Mesendoderm (in vitro differentiated cells): ENCODE measurements around the gene RAMP2. TPM values are rescaled to one million over a fixed set of nuclear protein-coding genes. Genes with fewer than 3 reads are reported as not detected.

ENCODE experiments used
- DNase-seq: peaks from one replicate; pipeline ENCODE4 v3.0.0; 2013
- H2AK5ac ChIP-seq: 2 replicates; pipeline ENCODE4 v1.6.1; 2013; ENCODE audit warnings: low read length, inconsistent platforms
- H2BK120ac ChIP-seq: 2 replicates; pipeline ENCODE4 v1.6.1; 2013; ENCODE audit warnings: low read depth, mild to moderate bottlenecking, low read length, moderate library complexity, mixed read lengths
- H2BK15ac ChIP-seq: replicated peaks from 2 replicates; pipeline ENCODE4 v1.6.1; 2013; ENCODE audit warnings: low read depth, mild to moderate bottlenecking, moderate library complexity
- H2BK5ac ChIP-seq: 2 replicates; pipeline ENCODE4 v1.6.1; 2013; ENCODE audit warnings: low read length, inconsistent platforms
- H3K18ac ChIP-seq: 2 replicates; pipeline ENCODE4 v1.6.1; 2013; ENCODE audit warnings: mild to moderate bottlenecking, low read length, mixed read lengths
- H3K23ac ChIP-seq: one replicate; pipeline ENCODE4 v1.6.1; 2013; ENCODE audit warnings: low read length
- H3K27ac ChIP-seq: 2 replicates; pipeline ENCODE4 v1.5.1; 2013; ENCODE audit warnings: low read depth, mild to moderate bottlenecking, inconsistent platforms, low read length, moderate library complexity
- H3K27me3 ChIP-seq: 2 replicates; pipeline ENCODE4 v1.6.1; 2013; ENCODE audit warnings: low read length, control low read depth, mild to moderate bottlenecking, inconsistent platforms; ENCODE audit not compliant: insufficient read depth, poor library complexity
- H3K36me3 ChIP-seq: 2 replicates; pipeline ENCODE4 v1.6.1; 2013; ENCODE audit warnings: low read length, inconsistent platforms; ENCODE audit not compliant: control insufficient read depth, insufficient read depth
- H3K4ac ChIP-seq: one replicate; pipeline ENCODE4 v1.6.1; 2013; ENCODE audit warnings: low read depth, mild to moderate bottlenecking, low read length, moderate library complexity
- H3K4me1 ChIP-seq: 2 replicates; pipeline ENCODE4 v1.6.1; 2013; ENCODE audit warnings: low read depth, low read length, inconsistent platforms; ENCODE audit not compliant: control insufficient read depth
- H3K4me2 ChIP-seq: 2 replicates; pipeline ENCODE4 v1.6.1; 2013; ENCODE audit warnings: low read length
- H3K4me3 ChIP-seq: 2 replicates; pipeline ENCODE4 v1.5.1; 2013; ENCODE audit warnings: mild to moderate bottlenecking, low read length
- H3K56ac ChIP-seq: one replicate; pipeline ENCODE4 v1.6.1; 2013; ENCODE audit warnings: low read length
- H3K79me1 ChIP-seq: 2 replicates; pipeline ENCODE4 v1.6.1; 2013; ENCODE audit warnings: low read length, inconsistent platforms
- H3K79me2 ChIP-seq: 2 replicates; pipeline ENCODE4 v1.6.1; 2013; ENCODE audit warnings: mild to moderate bottlenecking, low read length; ENCODE audit not compliant: control insufficient read depth, insufficient read depth
- H3K9ac ChIP-seq: 2 replicates; pipeline ENCODE4 v1.6.1; 2013; ENCODE audit warnings: low read length, inconsistent platforms
- H4K5ac ChIP-seq: one replicate; pipeline ENCODE4 v1.6.1; 2013; ENCODE audit warnings: low read length
- H4K8ac ChIP-seq: one replicate; pipeline ENCODE4 v1.6.1; 2013; ENCODE audit warnings: low read depth, mild to moderate bottlenecking, control low read depth, low read length, moderate library complexity
- WGBS: extraction: QIAGEN DNeasy Blood & Tissue Kit; methylation state at CpG from one replicate; pipeline ENCODE4 v1.1.7; 2013; ENCODE audit warnings: low lambda C conversion rate, missing lambda C conversion rate; ENCODE audit not compliant: insufficient coverage; ENCODE audit errors: extremely low coverage; 5-methylcytosine and 5-hydroxymethylcytosine counted together
- polyA plus RNA-seq, 2 experiments: library from polyadenylated mRNA; stranded (reverse); fragments of 200-250 nt; gene quantifications; one replicate each; pipeline ENCODE4 v1.2.3, GENCODE V29; 2013

The RAMP2 gene
- polyA plus RNA-seq (2013, experiment 1 of 2), result 12.7 TPM
- polyA plus RNA-seq (2013, experiment 2 of 2), result 12.9 TPM

DNA sequence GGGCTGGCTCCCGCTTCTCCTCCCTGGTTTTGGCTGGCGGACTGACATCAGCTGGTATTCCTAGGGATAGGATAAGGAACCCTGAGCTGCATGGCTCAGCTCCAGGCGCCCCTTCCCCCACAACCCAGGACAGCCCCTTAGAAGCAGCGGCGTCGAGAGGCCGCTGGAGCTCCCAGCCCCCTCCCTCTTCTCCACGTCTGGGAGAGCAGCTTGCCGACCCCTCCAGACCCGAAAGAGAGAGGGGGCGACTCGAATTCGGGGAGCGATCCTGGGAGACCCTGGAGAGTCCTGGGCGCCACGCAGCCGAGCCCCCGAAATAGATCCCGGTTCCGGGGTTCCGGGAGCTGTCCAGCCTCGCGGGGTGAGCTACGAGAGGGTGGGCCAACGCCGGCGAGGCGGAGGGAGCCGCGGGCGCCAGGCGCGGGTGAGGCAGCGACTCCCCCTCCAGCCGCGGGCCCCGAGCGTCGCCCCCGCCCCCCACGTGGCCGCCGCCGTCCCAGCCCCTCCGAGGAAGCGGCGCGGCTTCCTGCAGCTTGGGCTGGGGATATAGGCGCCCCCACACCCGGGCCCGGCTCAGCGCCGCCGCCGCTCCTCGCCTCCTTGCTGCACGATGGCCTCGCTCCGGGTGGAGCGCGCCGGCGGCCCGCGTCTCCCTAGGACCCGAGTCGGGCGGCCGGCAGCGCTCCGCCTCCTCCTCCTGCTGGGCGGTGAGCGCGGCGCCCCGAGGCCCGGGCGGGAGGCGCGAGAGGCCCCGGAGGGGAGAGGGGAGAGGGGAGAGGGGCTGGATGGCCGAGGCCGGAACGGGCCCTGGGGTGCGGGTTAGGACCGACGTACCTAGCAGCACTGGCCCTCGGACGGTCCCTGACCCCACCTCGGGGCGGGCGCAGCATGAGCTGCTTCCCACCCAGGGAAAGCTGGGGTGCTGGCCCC is at the start of gene RAMP2:
TSS of gene RAMP2 (plus strand) at position 576 of the 930 bp plus-strand sequence. CDS start at position 611, 35 bp downstream.
- Histone ChIP-seq H3K4me1 (peaks cover 2% of the 10 kb centered on the region), H2BK15ac (no peak within 1 kb of the TSS), H2AK5ac (peak within 1 kb of the TSS; percentile 65), H3K18ac (peak within 1 kb of the TSS; percentile 22), H3K4me3 (peak within 1 kb of the TSS; percentile 37), H3K79me1 (no peaks in the 10 kb centered on the region), H3K23ac (no peak within 1 kb of the TSS), H3K9ac (peak within 1 kb of the TSS; percentile 70), H3K27ac (no peak within 1 kb of the TSS), H3K4ac (peak within 1 kb of the TSS; percentile 8), H4K5ac (no peak within 1 kb of the TSS), H3K4me2 (peak within 1 kb of the TSS; percentile 75), H2BK120ac (no peak within 1 kb of the TSS), H3K36me3 (no peaks in the 10 kb centered on the region), H3K79me2 (no peaks in the 10 kb centered on the region), H3K56ac (peak within 1 kb of the TSS; percentile 85), H3K27me3 (no peaks in the 10 kb centered on the region), H4K8ac (no peak within 1 kb of the TSS), H2BK5ac (no peak within 1 kb of the TSS)
- no CpG with 5 or more reads among the region's 92 CpGs for WGBS
- peak; percentile 69 for DNase-seq

DNA sequence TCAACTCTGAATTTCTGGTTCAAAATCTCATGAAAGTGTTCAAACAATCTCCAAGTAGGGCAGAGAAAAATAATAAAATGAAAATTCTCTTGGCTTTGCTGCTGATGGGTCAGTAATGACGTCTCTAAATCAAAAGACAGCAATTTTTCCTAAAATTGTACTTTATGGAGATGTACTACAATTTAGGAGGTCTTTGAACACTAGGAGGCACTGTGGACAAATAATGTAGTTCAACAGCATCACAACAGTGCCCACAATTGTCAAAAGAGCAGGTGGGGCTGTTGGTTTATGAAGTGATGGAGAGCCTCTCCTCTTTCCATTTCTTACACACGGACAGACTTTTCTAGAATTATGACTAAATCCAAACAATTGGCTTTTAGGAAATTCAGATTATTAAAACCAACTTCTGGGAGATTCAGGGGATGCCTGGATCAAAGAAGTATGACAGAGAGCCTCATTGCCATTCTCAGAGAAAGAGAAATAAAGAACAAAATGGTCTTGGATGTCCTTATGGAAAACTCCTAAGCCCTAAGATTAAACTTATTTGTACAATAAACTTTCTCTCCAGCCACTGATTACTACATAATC is 39.9 kb upstream of the RAMP2 start:
- Histone ChIP-seq H2BK15ac (no peak overlapping the region), H3K4me1 (no peaks in the 10 kb centered on the region), H2AK5ac (no peak overlapping the region), H2BK5ac (no peak overlapping the region), H2BK120ac (no peak overlapping the region), H3K79me1 (no peaks in the 10 kb centered on the region), H3K79me2 (no peaks in the 10 kb centered on the region), H3K4ac (no peak overlapping the region), H3K18ac (no peak overlapping the region), H3K56ac (no peak overlapping the region), H3K4me2 (no peak overlapping the region), H3K27me3 (no peaks in the 10 kb centered on the region), H4K8ac (no peak overlapping the region), H3K27ac (no peak overlapping the region), H3K36me3 (peaks cover 7% of the 10 kb centered on the region), H3K4me3 (no peak overlapping the region), H4K5ac (no peak overlapping the region), H3K23ac (no peak overlapping the region), H3K9ac (no peak overlapping the region)
- WGBS, result no CpG with 5 or more reads among the region's 2 CpGs
- peak; percentile 67 for DNase-seq

DNA sequence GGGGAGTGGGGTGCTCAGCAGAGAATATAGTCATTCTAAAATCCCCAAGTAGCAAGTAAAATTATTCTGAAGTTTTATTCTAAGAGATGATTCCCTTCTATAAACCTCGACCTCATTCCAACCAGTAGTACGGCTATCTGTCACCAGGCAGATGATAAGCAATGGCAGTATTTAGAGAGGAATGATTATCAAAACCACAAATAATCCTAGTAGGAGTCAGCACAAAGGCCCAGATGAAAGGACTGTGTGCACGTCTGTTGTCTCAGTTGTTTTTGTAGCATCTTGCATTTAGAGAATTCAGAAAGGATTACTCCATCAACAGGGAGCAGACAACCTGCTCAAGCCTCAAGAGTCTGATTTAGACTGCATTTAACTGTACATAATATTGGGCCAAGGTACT is 37.4 kb upstream of the RAMP2 start:
- H2BK5ac ChIP-seq, result no peak overlapping the region
- no peak overlapping the region for H3K9ac ChIP-seq
- no peak overlapping the region for H3K27ac ChIP-seq
- no peak overlapping the region for H4K8ac ChIP-seq
- H3K79me1 ChIP-seq, result no peaks in the 10 kb centered on the region
- H2AK5ac ChIP-seq, result no peak overlapping the region
- H3K18ac ChIP-seq, result no peak overlapping the region
- no peak overlapping the region for H3K56ac ChIP-seq
- H3K27me3 ChIP-seq, result no peaks in the 10 kb centered on the region
- no peak overlapping the region for H3K23ac ChIP-seq
- WGBS, result no CpG with 5 or more reads among the region's 3 CpGs
- no peaks in the 10 kb centered on the region for H3K4me1 ChIP-seq
- no peaks in the 10 kb centered on the region for H3K79me2 ChIP-seq
- H2BK15ac ChIP-seq, result no peak overlapping the region
- DNase-seq, result no peak
- peaks cover 5% of the 10 kb centered on the region for H3K36me3 ChIP-seq
- no peak overlapping the region for H2BK120ac ChIP-seq
- no peak overlapping the region for H3K4me2 ChIP-seq
- no peak overlapping the region for H3K4ac ChIP-seq
- H4K5ac ChIP-seq, result no peak overlapping the region
- H3K4me3 ChIP-seq, result no peak overlapping the region

DNA sequence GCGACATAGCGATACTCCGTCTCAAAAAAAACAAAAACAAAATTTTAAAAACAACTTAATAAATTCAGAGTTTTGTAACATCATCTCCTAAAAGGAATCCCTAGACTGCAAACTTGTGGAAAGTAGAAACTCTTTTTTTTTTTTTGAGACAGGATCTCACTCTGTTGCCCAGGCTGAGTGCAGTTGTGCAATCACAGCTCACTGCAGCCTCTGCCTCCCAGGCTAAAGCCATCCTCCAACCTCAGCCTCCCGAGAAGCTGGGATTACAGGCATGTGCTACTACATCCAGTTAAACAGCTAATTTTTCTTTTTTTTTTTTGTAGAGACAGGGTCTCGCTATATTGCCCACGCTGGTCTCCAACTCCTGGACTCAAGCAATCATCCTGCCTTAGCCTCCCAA is 35.9 kb upstream of the RAMP2 start:
- Histone ChIP-seq H2BK120ac (no peak overlapping the region), H3K56ac (no peak overlapping the region), H2AK5ac (no peak overlapping the region), H3K79me1 (no peaks in the 10 kb centered on the region), H3K18ac (no peak overlapping the region), H3K36me3 (peaks cover 3% of the 10 kb centered on the region), H3K4me3 (no peak overlapping the region), H4K5ac (no peak overlapping the region), H4K8ac (no peak overlapping the region), H2BK5ac (no peak overlapping the region), H3K27me3 (no peaks in the 10 kb centered on the region), H3K79me2 (no peaks in the 10 kb centered on the region), H2BK15ac (no peak overlapping the region), H3K23ac (no peak overlapping the region), H3K4ac (no peak overlapping the region), H3K9ac (no peak overlapping the region), H3K27ac (no peak overlapping the region), H3K4me1 (no peaks in the 10 kb centered on the region), H3K4me2 (no peak overlapping the region)
- no CpG with 5 or more reads among the region's 6 CpGs for WGBS
- no peak for DNase-seq

DNA sequence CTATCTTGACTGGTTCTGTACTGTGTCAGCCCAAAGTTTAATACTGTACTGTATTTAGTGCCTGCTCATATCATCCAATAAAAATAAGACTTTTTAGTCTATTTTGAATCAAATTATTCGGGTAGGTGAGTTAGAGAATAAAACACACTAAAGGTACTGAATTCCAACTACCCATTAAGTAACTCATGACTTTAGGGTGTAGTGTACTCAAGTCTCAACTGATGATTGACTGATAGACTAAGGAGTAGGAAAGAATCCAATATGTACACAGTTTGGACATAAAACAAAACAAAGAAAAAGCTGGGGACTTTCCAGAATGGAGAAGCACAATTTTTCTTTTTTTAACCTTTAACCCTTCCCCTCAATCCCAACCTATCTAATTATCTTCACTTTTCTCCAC is 20.3 kb upstream of the RAMP2 start:
- H3K56ac ChIP-seq, result no peak overlapping the region
- no peaks in the 10 kb centered on the region for H3K4me1 ChIP-seq
- no CpG with 5 or more reads among the region's 1 CpG for WGBS
- no peaks in the 10 kb centered on the region for H3K79me2 ChIP-seq
- no peak for DNase-seq
- no peak overlapping the region for H2BK5ac ChIP-seq
- H3K27me3 ChIP-seq, result no peaks in the 10 kb centered on the region
- H4K5ac ChIP-seq, result no peak overlapping the region
- no peak overlapping the region for H3K27ac ChIP-seq
- no peak overlapping the region for H3K23ac ChIP-seq
- H2BK15ac ChIP-seq, result no peak overlapping the region
- no peak overlapping the region for H3K4me2 ChIP-seq
- H2BK120ac ChIP-seq, result no peak overlapping the region
- H3K79me1 ChIP-seq, result no peaks in the 10 kb centered on the region
- no peaks in the 10 kb centered on the region for H3K36me3 ChIP-seq
- H3K18ac ChIP-seq, result no peak overlapping the region
- H4K8ac ChIP-seq, result no peak overlapping the region
- no peak overlapping the region for H2AK5ac ChIP-seq
- no peak overlapping the region for H3K4ac ChIP-seq
- no peak overlapping the region for H3K9ac ChIP-seq
- no peak overlapping the region for H3K4me3 ChIP-seq
